OCI-LY1 (cell line): ENCODE measurements around the gene LAPTM5.

Experiments
- H2AFZ ChIP-seq: fragments of 200-600 bp; sonication (generic), shearing (Covaris generic); 2 replicates; pipeline ENCODE4 v1.6.0; 2014; ENCODE audit warnings: antibody characterized with exemption, mild to moderate bottlenecking, low read length
- H3F3A ChIP-seq: fragments of 200-600 bp; sonication (generic), shearing (Covaris generic); 2 replicates; pipeline ENCODE4 v1.6.0; 2014; ENCODE audit warnings: mild to moderate bottlenecking, antibody characterized with exemption, low read length, moderate library complexity; ENCODE audit not compliant: insufficient read depth
- H3K27ac ChIP-seq: fragments of 200-600 bp; sonication (generic); 2 replicates; pipeline ENCODE4 v1.5.1; 2014; ENCODE audit warnings: low read length, mixed run types, mild to moderate bottlenecking, low read depth; ENCODE audit not compliant: poor library complexity, severe bottlenecking
- H3K27me3 ChIP-seq: fragments of 200-600 bp; sonication (generic); 2 replicates; pipeline ENCODE4 v1.6.0; 2014; ENCODE audit warnings: antibody characterized with exemption, mild to moderate bottlenecking, low read length, moderate library complexity; ENCODE audit not compliant: insufficient read depth
- H3K36me3 ChIP-seq: fragments of 200-600 bp; sonication (generic); 2 replicates; pipeline ENCODE4 v1.6.1; 2014; ENCODE audit warnings: mild to moderate bottlenecking, antibody characterized with exemption, low read length, moderate library complexity, mixed read lengths; ENCODE audit not compliant: insufficient read depth
- H3K4me1 ChIP-seq: fragments of 200-600 bp; sonication (generic); 2 replicates; pipeline ENCODE4 v1.5.1; 2014; ENCODE audit warnings: mild to moderate bottlenecking, low read length, moderate library complexity; ENCODE audit not compliant: insufficient read depth, severe bottlenecking
- H3K4me2 ChIP-seq: fragments of 200-600 bp; sonication (generic), shearing (Covaris generic); 2 replicates; pipeline ENCODE4 v1.6.1; 2014; ENCODE audit warnings: low read length
- H3K4me3 ChIP-seq: fragments of 200-600 bp; sonication (generic); 2 replicates; pipeline ENCODE4 v1.5.1; 2014; ENCODE audit warnings: low read length, low read depth, mild to moderate bottlenecking, mixed read lengths; ENCODE audit not compliant: poor library complexity, severe bottlenecking
- H3K79me2 ChIP-seq: fragments of 200-600 bp; shearing (Covaris generic); 2 replicates; pipeline ENCODE4 v1.6.1; 2016; ENCODE audit warnings: mixed run types, low read length, mixed read lengths; ENCODE audit not compliant: insufficient read depth
- H3K9ac ChIP-seq: fragments of 200-600 bp; sonication (generic), shearing (Covaris generic); 2 replicates; pipeline ENCODE4 v1.6.1; 2014; ENCODE audit warnings: mild to moderate bottlenecking, low read length, mixed read lengths
- H3K9me2 ChIP-seq: fragments of 200-600 bp; sonication (generic), shearing (Covaris generic); 2 replicates; pipeline ENCODE4 v1.6.1; 2014; ENCODE audit warnings: low read depth, mild to moderate bottlenecking, low read length, mixed read lengths
- H3K9me3 ChIP-seq: fragments of 200-600 bp; shearing (Covaris generic); 2 replicates; pipeline ENCODE4 v1.6.1; 2014; ENCODE audit warnings: low read length, mixed read lengths
- H4K20me1 ChIP-seq: fragments of 200-600 bp; sonication (generic), shearing (Covaris generic); 2 replicates; pipeline ENCODE4 v1.6.0; 2016; ENCODE audit warnings: mild to moderate bottlenecking, low read length; ENCODE audit not compliant: insufficient read depth
- EZH2 ChIP-seq: fragments of 200-600 bp; sonication (generic), shearing (Covaris generic); IDR thresholded peaks from 2 replicates; pipeline ENCODE4 v1.8.0; 2017; ENCODE audit warnings: borderline replicate concordance, mixed run types, mild to moderate bottlenecking, antibody characterized with exemption, low read length, moderate library complexity, mixed read lengths
- TF ChIP-seq, protein P1 (sequence below): fragments of 200-600 bp; sonication (generic), shearing (Covaris generic); IDR thresholded peaks from 2 replicates; pipeline ENCODE4 v1.5.1; 2017; ENCODE audit warnings: mild to moderate bottlenecking, antibody characterized with exemption, low read length, moderate library complexity, mixed read lengths

Gene LAPTM5

DNA sequence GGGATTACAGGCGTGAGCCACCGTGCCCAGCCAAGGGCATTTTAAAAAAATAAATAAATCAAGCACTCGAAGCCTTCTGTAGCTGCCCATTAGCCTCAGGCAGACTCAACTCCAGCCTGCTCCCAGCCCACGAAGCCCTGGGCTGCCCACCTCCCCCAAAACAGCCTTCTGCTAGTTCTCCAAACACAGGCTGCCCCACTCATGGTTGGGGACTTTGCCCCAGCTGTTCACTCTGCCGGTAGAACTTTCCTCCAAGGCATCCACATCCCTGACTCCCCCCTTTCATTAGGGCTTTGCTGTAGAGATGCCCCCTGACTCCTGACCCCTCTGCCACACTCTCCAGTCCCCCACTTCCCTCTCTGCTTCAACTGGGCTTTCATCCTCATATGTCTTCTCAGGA lies 29.7 kb upstream of the LAPTM5 start:
- Histone ChIP-seq H3F3A (no peaks in the 10 kb centered on the region), H3K79me2 (no peaks in the 10 kb centered on the region), H3K9me2 (no peaks in the 10 kb centered on the region), H3K27me3 (peaks cover 9% of the 10 kb centered on the region; the same call in 1 of the 2 replicates), H3K4me2 (no peak overlapping the region), H3K4me3 (no peak overlapping the region), H3K4me1 (peaks cover 5% of the 10 kb centered on the region), H3K27ac (no peak overlapping the region), H4K20me1 (no peaks in the 10 kb centered on the region), H2AFZ (no peak overlapping the region), H3K9ac (no peak overlapping the region), H3K36me3 (no peaks in the 10 kb centered on the region), H3K9me3 (no peaks in the 10 kb centered on the region)
- TF ChIP-seq EZH2 = no peak
- TF ChIP-seq, protein P1, sequence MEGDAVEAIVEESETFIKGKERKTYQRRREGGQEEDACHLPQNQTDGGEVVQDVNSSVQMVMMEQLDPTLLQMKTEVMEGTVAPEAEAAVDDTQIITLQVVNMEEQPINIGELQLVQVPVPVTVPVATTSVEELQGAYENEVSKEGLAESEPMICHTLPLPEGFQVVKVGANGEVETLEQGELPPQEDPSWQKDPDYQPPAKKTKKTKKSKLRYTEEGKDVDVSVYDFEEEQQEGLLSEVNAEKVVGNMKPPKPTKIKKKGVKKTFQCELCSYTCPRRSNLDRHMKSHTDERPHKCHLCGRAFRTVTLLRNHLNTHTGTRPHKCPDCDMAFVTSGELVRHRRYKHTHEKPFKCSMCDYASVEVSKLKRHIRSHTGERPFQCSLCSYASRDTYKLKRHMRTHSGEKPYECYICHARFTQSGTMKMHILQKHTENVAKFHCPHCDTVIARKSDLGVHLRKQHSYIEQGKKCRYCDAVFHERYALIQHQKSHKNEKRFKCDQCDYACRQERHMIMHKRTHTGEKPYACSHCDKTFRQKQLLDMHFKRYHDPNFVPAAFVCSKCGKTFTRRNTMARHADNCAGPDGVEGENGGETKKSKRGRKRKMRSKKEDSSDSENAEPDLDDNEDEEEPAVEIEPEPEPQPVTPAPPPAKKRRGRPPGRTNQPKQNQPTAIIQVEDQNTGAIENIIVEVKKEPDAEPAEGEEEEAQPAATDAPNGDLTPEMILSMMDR = no peak

GRCh38 chr1:30786264-30786991 lies 28.9 kb upstream of the LAPTM5 start:
- no peaks in the 10 kb centered on the region for H3K79me2 ChIP-seq
- no peak overlapping the region for H3K4me3 ChIP-seq
- peaks cover 9% of the 10 kb centered on the region; the same call in 1 of the 2 replicates for H3K27me3 ChIP-seq
- peaks cover 5% of the 10 kb centered on the region for H3K4me1 ChIP-seq
- no peaks in the 10 kb centered on the region for H3K9me2 ChIP-seq
- H3K27ac ChIP-seq = no peak overlapping the region
- H3F3A ChIP-seq = no peaks in the 10 kb centered on the region
- TF ChIP-seq, protein P1 = no peak
- TF ChIP-seq EZH2 = no peak
- H3K9me3 ChIP-seq = no peaks in the 10 kb centered on the region
- H3K9ac ChIP-seq = no peak overlapping the region
- H3K4me2 ChIP-seq = no peak overlapping the region
- H4K20me1 ChIP-seq = no peaks in the 10 kb centered on the region
- H3K36me3 ChIP-seq = no peaks in the 10 kb centered on the region
- no peak overlapping the region for H2AFZ ChIP-seq

- no peak overlapping the region for H3K27ac ChIP-seq
- H3K4me2 ChIP-seq = no peak overlapping the region
- H3K79me2 ChIP-seq = no peaks in the 10 kb centered on the region
- H4K20me1 ChIP-seq = no peaks in the 10 kb centered on the region
- H3K9me3 ChIP-seq = no peaks in the 10 kb centered on the region
- peaks cover 9% of the 10 kb centered on the region; the same call in 1 of the 2 replicates for H3K27me3 ChIP-seq
- no peak overlapping the region for H2AFZ ChIP-seq
- TF ChIP-seq, protein P1 = no peak
- no peak for TF ChIP-seq EZH2
- no peaks in the 10 kb centered on the region for H3K9me2 ChIP-seq
- no peaks in the 10 kb centered on the region for H3K36me3 ChIP-seq
- H3K9ac ChIP-seq = no peak overlapping the region
- H3F3A ChIP-seq = no peaks in the 10 kb centered on the region
- H3K4me3 ChIP-seq = no peak overlapping the region
- H3K4me1 ChIP-seq = peaks cover 5% of the 10 kb centered on the region
Measured at GRCh38 chr1:30785714-30786113, 28.1 kb upstream of the LAPTM5 start.
